Purkinje cell (primary cell): Measurements from ENCODE around the gene POLR2L. TPM values are rescaled to one million over a fixed set of nuclear protein-coding genes. Genes with fewer than 3 reads are reported as not detected.

Experiments
- polyA plus RNA-seq: library from polyadenylated mRNA; unstranded; fragments of >200 nt; fragmentation: Nextera tagmentation; gene quantifications from 2 replicates; pipeline ENCODE4 v1.2.1, GENCODE V29; 2014

Gene POLR2L
- polyA plus RNA-seq: 181 and 206 TPM in 2 replicates

DNA sequence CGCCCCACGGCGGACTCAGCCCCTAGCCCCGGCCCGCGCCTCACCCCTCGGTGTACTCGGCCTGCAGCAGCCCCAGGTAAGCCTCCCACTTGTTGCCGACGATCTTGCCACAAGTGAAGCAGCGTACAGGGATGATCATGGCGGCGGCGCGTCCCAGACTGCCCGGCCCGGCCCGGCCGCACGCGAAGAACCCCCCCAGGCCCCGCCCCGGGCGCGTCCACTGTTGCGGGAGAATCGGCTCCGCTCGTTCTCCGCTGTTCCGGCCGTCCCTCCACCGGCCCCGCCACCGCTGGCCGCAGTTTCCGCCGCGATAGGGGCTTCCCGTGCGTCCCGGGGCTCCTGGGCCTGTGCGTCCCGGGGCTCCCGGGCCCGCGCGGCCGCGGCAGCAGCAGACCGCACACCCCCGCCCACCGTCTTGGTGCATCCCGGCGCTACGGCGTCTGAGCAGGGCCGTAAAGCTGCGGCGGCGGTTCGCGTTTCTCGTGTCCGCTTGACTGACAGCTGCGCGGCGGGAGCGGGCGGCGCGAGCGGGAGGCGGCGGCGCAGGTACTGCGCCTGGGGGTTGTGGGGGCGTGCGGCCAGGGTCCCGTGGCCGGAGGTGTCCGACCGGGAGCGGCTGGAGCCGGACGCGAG lies at the start of gene POLR2L, which contains the start of gene TSPAN4:
TSS of gene POLR2L (minus strand) at position 160 of the 633 bp plus-strand sequence. CDS start at position 139, 21 bp downstream.
TSS of gene TSPAN4 (plus strand) at position 483 of the 633 bp plus-strand sequence. CDS start 7,453 bp downstream, outside the sequence.

DNA sequence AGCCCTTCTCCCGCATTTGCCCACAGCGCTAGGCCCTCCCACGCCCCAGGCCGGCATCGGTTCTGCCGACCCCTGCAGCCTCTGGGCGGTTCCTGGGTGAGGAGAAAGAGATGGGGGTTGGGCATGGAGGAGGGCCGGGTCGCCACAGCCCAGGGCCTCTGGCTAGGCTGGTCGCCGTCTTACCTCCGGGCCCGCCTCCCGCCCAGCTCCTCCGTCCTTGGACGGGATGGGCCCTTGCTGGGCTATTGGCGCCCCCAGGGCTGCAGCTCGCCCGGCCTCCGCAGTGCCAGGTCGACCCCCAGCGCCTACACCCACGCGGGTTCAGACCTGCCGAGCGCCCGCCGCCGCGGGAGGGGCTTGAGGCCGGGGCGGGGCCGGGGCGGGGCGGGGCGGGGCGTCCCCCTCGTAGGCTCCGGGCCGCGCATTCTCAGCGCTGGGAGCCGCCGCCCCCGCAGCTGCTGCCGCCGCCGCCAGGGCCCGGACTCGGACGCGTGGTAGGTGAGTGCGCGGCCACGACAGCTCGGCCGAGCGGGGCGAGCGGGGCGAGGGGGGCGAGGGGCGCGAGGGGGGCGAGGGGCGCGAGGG lies 9.7 kb downstream of the POLR2L start, which contains the start of gene CD151:
TSS of gene CD151 (plus strand) at position 424 of the 585 bp plus-strand sequence. CDS start 3,118 bp downstream, outside the sequence.

DNA sequence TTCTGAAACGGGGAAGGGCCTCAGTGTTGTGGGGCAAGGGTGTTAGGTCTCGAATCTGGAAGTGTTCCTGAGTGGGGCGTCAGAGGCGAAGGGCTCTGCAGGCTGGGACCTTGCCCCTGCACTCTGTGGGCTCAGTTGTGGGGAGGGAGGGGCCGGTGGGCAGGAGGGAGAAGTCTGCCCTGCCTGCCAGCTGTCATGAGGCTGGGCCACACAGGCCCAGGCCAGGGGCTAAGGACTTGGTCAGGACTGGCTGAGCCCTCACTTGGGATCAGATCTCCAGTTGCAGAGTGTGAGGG lies 14.5 kb downstream of the POLR2L start, which contains the start of gene CRACR2B:
TSS of gene CRACR2B (plus strand) at position 23 of the 296 bp plus-strand sequence. CDS start 689 bp downstream, outside the sequence.

DNA sequence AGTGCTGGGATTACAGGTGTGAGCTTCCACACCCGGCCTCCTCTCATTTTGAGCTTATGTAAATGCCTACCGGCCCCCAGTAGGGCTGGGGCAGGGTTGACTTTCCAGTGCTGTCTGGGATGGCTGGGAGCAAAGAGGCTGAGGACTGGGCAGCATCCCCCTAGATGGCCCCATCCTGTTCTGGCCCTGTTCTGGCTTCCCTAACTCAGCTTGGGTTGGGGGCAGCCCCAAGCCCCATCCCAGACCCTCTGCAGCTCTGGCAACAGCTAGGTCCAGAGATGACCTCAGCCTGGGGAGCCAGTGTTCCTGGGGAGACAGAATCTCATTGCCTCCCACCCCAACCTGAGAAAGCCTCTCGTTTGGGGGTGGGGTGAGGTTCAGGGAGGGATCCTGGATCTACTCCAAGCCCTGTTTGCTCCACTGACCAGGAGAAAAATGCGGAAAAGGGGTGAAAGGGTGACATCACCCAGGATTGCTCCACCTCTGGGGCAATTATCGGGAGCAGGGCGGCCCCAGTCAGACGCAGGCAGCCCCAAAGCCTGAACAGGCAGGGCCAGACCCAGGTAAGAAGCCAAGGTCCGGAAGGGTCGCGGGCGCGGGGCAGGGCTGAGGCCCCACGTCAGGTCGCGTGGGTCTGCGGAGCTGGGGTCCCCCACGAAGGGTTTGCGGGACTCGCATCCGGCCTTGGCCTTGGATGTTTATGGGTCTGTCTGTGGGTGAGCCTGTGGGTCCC lies 23.8 kb downstream of the POLR2L start, which contains the start of gene PNPLA2:
TSS of gene PNPLA2 (plus strand) at position 519 of the 733 bp plus-strand sequence. CDS start 805 bp downstream, outside the sequence.

DNA sequence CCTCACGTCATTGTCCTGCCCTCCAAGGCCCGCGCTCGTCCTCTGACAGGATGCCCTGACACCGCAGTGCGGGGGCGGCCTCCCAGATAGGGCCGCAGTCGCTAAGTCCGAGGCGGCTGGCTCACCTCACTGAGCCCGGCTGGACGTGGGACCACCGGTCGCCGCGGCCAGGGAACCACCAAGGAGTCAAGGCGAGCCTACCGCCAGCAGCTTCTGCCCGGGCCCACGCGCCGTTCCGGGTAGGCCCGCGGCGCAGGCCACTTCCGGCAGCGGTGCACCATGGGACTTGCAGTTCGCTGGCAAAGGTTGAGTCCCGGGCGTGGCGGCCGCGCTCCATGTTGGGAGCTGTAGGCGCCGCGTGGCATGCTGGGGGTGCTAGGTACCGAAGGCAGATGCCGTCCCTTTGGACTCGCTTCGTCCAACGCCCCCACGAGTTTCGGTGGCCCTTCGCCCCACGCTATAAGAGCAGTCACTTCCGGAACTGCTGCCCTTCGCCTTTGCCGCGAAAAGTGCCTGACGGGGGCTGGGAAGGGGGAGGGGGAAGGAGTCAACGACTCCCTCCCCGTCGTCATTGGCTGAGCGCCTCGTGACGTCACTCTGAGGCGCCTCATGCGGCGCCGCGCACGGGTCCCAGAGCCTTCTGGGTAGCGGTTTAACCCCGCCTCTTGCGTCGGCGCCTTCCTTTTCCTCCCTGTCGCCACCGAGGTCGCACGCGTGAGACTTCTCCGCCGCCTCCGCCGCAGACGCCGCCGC lies 32.9 kb downstream of the POLR2L start, which contains the start of gene RPLP2:
TSS of gene RPLP2 (plus strand) at position 681 of the 753 bp plus-strand sequence. CDS start 268 bp downstream, outside the sequence.

DNA sequence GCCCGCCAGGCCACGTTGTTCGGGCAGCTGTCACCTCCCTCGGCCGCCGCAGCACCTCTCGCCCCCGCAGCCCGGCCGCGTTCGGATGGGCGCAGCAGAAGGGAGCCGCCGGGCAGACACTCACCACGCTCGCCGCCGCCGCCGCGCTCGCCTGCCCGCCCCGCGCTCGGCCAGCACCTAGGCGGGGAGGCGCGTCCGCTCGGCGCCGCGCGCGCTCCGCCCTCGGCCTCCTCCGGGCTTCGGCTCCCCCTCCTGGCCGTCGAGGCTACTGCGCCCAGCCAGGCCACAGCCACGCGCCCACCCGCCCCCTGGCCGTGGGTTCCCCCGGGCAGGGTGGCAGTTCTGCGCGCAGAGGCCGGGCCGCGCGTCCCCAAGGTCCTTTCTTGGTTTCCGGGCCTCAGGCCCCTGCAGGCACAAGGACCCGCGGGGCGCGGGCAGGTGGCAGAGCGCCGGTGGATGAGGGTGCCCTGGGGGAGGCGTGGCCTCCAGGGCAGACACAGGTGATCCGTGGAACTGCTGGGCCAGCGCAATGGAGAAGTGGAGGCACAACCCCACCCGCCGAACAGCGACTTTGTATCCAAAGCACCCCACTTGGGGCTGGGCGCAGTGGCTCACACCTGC lies 44.1 kb downstream of the POLR2L start, which contains the start of gene SLC25A22:
TSS of gene SLC25A22 (minus strand) at position 189 of the 621 bp plus-strand sequence. CDS start 3,275 bp downstream, outside the sequence.

DNA sequence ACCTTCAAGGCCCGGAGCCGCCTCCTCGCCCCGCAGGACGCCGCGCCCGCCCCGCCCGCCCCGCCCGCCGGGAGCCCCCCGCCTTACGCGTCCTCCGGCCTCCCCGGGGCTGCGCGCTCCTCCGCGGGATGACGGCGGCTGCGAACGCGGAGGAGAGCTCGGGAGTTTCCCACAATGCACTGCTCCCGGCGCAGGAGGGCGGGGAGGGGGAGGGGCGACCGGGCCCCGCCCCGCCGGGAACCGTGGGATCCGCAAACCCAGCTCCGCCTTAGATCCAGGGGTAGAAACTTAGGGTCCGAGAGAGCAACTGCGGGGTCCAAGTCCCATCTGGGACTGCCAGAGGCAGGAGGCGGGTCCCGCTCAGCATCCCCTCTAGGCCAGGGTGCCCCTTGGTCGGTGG lies 52.4 kb downstream of the POLR2L start, which contains the start of gene CEND1:
TSS of gene CEND1 (minus strand) at position 148 of the 400 bp plus-strand sequence. CDS start 1,514 bp downstream, outside the sequence.

Other genes starting within 250 kb of the POLR2L start
- gene IRF7, start 226.6 kb downstream of the POLR2L start, polyA plus RNA-seq: not detected in 2 replicates
- gene CDHR5, start 217.6 kb downstream of the POLR2L start, polyA plus RNA-seq: not detected in 2 replicates
- gene SCT, start 215.3 kb downstream of the POLR2L start, polyA plus RNA-seq: not detected in 2 replicates
- gene DRD4, start 205.3 kb downstream of the POLR2L start, polyA plus RNA-seq: not detected in 2 replicates
- gene DEAF1, start 147.3 kb downstream of the POLR2L start, polyA plus RNA-seq: 10.8 and 19.0 TPM in 2 replicates
- 31.2 and 39.5 TPM in 2 replicates for gene TMEM80, start 146.7 kb downstream of the POLR2L start, polyA plus RNA-seq
- gene EPS8L2, start 136.3 kb downstream of the POLR2L start, polyA plus RNA-seq: 73.8 and 170 TPM in 2 replicates
- gene TALDO1, start 95.1 kb downstream of the POLR2L start, polyA plus RNA-seq: 40.4 and 72.7 TPM in 2 replicates
- 1.9 and 5.7 TPM in 2 replicates for gene GATD1, start 65.0 kb downstream of the POLR2L start, polyA plus RNA-seq
- 14.7 and 20.2 TPM in 2 replicates for gene CEND1, start 52.4 kb downstream of the POLR2L start, polyA plus RNA-seq
- 4.6 and 6.6 TPM in 2 replicates for gene SLC25A22, start 44.2 kb downstream of the POLR2L start, polyA plus RNA-seq
- gene PIDD1, start 37.3 kb downstream of the POLR2L start, polyA plus RNA-seq: 0.95 and 0.99 TPM in 2 replicates
- 295 and 369 TPM in 2 replicates for gene RPLP2, start 32.6 kb downstream of the POLR2L start, polyA plus RNA-seq
- 0.77 and 3.1 TPM in 2 replicates for gene PNPLA2, start 23.6 kb downstream of the POLR2L start, polyA plus RNA-seq
- not detected in 2 replicates for gene CRACR2B, start 14.6 kb downstream of the POLR2L start, polyA plus RNA-seq
- gene CD151, start 9.6 kb downstream of the POLR2L start, polyA plus RNA-seq: 6.6 and 8.6 TPM in 2 replicates
- not detected in 2 replicates for gene TSPAN4, start 323 bp upstream of the POLR2L start, polyA plus RNA-seq
- gene CHID1, start 68.3 kb upstream of the POLR2L start, polyA plus RNA-seq: 25.8 and 47.8 TPM in 2 replicates
- 32.3 and 35.2 TPM in 2 replicates for gene AP2A2, start 83.3 kb upstream of the POLR2L start, polyA plus RNA-seq
- gene MUC6, start 194.2 kb upstream of the POLR2L start, polyA plus RNA-seq: not detected in 2 replicates
- gene MUC2, start 232.3 kb upstream of the POLR2L start, polyA plus RNA-seq: not detected in 2 replicates